Central memory CD4-positive, alpha-beta T cell (primary cell): Measurements from ENCODE around the gene SLC6A6.
"Not testable (repeated sequence)": the region's sequence is repeated elsewhere in the genome, so short reads cannot be mapped to it uniquely, and the experiment has no call there.

Experiments
- DNase-seq: peaks from one replicate; pipeline ENCODE4 v3.0.0; 2022

The SLC6A6 gene

DNA sequence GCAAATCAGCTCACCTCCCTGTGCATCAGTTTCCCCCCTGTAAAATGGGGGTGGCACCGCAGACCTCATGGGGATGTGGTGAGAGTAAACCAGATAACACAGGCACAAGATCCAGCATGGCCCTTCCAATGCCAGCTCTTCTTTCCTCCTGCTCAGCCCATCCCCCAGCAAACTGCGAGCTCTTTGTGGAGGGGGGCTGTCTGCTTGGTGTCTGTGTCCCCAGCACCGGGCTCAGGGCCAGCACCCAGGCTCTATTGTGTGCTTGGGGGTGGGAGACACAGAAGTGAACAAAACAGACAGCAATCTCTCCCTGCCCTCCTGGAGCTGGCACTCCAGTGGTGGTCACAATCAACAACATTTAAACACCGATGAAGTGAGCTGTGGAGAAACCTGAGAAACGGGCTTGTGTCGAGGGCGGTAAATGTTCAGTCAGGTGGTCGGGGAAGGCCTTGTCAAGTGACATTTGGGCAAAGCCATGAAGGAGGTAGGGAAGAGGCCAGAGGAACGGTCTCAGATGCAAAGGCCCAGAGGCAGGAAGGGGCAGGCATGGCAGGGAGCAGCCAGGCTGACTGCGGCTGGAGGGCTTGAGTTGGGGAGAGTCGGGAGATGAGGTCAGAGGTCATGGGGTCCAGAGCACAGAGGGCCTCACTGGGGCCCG lies 109.3 kb downstream of the SLC6A6 start:
- DNase-seq, result no peak

DNA sequence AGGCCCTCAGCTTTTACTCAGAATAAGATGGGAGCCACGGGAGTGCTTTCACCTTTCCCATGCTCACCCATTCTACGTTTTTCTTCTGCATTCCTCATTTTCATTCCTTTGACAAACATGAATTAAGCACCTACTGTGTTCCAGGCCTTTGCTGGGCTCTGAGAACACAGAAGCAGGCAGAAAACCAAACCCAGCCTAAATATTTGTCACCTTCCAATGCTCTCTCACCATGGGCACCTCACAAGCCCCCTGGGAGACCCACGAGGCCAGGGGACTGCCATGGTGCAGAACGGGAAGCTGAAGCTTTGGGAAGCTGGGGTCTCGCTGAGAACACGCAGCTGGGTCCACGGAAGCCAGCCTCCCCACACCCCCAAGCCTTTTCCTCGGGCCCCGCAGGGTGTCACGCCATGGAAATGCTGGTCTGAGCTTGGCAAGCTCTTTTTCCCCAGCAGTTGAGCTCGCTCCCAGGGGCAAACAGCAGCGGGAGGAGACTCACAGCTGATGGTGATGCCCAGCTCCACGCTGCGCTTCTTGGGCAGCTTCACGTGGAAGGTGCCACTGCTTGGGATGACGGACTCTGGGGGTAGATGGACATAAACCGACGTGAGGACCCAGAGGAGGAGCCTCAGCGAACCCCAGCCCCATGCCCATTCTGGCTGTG lies 110.0 kb downstream of the SLC6A6 start:
- DNase-seq, result no peak

DNA sequence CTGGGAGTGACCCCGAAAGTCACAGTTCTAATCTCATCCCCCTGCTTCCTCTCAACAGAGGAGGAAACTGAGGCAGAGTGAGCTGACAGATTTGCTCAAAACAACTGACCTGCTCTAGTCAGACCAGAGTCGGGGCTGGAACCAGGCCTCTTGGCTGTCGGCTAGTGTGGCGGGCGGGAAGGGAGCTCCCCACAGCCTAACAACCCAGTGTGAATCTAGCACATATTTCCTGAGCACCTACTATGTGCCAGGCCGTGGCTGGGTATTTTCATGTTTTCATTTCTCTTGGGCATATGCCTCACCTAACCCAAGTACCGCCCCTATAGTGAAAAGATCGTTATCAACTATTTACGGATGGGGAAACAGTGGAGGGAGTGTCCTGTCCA lies 110.5 kb downstream of the SLC6A6 start:
- no peak for DNase-seq

DNA sequence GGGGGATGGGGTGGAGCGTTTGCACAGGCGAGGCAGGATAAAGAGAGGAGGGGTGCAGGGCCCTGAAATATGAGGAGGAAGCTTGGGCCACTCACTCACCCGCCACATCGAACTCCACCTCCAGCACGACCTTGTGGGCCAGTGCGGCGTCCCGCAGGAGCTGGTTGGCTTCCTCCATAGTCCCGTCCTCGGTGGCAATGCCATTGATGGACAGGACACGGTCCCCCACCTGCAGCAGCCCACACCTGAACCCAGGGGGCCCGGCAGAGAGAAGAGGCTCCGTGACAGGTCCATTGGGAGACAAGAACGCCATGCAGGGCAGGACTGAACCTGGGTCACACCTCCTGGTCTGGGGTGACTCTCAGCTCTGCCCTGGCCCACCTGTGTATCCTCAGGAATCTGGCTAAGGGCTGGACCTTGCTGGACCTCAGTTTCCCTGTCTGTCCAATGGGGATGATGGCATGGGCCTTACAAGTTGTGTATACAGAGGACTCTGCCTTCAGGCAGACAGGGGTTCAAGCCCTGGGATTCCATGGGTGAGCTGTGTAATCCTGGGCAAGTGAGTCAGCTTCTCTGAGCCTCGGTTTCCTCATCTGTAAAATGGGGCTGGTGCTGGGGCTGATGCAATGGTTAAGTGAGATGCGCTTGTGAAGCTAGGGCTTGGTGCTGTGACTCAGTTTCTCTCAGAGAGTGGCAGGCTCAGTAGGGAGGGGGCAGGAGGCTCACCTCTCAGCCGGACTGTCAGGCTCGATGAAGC lies 111.3 kb downstream of the SLC6A6 start:
- DNase-seq, result no peak

DNA sequence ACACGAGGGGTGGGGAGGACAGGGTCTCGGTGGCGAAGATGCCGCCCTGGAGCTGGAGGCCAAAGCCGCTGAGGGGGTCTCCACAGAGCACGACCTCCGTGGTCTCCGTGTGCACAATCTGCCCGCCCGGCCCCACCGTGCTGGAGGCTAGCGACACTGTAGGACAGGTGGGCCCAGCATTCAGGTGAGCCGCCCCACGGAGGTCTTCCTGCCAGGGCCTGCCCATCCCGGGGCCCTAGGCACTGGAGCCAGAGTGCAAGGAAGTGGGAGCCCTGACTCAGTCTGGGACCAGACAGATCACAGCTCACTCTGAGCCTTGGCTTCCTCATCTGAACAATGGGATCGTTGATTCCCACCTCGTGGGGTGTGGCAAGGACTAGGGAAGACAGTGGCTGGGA lies 111.9 kb downstream of the SLC6A6 start:
- no peak for DNase-seq

DNA sequence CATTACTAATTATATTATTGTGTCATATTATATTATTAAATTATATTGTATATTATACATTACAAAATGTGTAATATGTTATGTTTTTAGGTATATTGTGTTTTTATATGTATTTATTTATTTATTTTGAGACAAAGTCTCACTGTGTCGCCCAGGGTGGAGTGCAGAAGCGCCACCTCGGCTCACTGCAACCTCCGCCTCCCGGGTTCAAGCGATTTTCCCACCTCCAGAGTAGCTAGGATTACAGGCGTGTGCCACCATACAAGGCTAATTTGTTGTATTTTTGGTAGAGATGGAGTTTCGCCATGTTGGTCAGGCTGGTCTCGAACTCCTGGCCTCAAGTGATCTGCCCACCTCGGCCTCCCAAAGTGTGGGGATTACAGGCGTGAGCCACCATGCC lies 113.1 kb downstream of the SLC6A6 start:
- not testable (repeated sequence) for DNase-seq

DNA sequence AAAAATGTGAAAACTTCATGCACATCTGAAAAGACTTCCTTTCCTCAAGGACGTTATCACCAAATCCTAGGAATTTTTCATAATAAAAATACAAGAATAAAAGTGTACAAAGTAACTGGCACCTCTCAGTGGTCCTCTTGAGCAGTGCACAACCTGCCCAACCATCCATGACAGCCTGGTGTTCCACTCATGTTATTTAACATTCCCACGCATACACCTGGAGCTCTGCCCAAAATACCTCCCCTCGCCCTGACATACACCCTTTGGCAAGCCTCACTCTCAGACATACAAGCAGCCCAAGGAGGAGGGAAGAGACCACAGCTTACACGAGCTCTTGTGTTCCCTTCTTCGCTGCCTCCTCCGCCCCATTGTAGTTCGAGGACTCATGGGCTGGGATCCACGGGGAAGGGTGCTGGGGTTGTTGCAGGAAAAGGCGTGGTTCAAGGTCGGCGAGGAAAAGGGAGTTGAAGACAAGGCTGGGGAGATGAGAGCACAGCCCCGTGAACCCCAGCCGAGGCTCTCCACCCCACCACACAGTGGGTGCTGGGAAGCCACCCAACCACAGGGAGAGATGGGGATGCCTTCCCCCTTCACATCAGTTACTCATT lies 114.4 kb downstream of the SLC6A6 start:
- DNase-seq, result no peak

DNA sequence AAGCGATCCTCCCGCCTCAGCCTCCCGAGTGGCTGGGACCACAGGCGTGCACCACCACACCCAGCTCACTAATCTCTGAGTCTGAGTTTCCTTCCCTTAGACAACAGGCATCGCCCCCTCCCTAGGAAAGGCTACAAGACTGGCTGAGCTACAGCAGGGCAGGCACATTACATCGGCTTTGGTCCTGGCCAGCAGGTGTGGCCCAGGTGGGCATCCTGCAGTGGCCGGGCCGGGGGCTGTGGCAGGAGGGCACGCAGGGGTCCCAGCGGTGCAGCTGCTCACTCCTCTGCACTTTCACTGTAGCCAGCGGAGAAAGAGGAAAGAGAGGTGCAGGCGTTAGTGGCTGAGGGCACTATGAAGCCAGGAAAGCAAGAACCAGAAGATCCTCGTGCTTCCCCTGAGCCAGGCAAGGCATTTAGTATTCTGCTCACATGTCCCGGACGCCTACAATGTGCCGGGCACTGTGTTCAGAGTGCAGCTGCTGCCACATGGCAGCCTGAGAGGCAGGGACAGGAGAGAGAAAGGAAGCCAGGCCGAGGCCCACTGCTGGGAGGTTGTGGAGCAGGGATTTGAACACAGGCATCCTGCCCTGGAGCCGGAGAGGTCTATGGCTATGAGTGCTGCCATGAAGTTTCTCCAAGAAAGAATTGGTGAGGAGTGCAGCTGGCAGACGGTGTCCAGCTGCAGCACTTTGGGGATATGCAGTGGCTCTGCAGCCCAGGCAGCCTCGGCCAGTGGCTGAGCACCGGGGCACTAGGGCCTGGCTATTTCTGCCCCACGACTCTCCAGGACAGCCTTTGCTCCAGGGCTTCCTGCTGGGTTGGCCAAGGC lies 115.4 kb downstream of the SLC6A6 start:
- no peak for DNase-seq

DNA sequence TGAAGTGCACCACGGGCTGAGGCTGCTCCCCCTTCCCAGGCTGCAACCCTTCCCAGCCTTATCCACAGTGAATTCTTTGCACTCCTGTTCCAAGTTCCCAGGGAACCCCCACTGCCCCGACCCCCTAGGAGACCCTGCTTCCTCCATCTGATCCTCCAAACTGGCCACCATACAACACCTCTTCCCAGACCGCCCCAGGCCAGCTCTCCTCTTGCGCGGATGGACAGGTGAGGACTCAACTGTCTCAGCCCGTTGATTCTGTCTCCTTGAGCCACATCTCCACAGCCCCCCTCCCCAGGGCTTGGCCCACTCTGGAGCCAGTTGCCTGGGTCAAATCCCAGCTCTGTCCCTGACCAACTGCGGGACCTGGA lies 116.0 kb downstream of the SLC6A6 start:
- DNase-seq, result no peak

DNA sequence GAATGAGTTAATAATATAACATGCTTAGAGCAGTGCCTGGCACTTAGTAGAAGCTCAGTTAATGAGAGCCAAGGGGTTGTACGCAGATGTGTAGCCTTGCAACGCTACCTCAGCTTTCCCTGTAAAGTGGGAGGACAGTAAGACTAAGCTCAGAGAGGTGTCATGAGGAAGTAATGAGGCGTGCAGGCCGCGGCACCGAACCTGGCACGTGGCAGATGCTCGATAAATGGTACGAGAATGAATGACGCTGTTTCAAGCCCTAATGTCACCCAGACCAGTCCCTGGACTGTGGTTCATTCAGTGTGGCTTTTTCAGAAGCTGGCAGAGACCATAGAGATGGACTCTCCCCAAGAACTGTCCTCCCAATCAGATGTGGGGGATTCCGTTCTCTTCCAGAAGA lies 116.5 kb downstream of the SLC6A6 start:
- no peak for DNase-seq

DNA sequence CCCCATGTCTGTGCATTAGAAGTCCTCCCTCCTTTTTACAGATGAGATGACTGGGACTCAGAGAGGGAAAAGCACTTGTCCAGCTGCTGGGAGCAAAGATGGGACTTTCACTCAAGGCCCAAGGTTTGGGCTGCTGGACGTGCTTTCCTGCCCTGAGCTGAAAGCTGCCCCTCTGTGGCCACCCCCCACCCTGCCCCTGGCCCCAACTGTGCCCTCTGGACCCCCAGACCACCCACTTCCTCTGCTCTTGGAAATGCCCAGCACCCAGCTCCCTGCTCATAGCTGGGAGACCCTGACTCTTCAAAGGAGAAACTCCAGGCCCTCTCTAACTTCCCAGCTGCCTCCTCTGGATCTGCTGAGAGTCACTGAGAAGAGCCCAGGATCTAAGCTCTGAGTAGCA lies 117.0 kb downstream of the SLC6A6 start:
- DNase-seq, result no peak

DNA sequence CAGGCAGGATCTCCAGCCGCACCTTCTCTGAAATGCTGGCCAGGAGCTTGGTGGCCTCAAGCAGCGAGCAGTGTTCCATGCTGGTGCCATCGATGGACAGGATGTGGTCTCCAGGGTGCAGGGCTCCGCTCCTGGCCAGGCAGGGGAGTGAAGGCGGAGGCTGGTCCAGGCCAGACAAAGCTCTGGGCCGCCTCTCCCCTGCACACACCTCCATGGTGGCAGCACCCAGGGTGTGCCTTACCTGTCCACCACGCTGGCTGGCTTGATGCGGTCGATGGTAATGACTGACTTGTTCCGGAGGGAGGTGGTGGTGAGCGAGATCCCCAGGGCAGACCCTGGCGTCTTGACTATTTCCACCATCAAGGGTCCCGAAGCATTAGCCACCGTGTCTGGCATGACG lies 117.7 kb downstream of the SLC6A6 start:
- no peak for DNase-seq

DNA sequence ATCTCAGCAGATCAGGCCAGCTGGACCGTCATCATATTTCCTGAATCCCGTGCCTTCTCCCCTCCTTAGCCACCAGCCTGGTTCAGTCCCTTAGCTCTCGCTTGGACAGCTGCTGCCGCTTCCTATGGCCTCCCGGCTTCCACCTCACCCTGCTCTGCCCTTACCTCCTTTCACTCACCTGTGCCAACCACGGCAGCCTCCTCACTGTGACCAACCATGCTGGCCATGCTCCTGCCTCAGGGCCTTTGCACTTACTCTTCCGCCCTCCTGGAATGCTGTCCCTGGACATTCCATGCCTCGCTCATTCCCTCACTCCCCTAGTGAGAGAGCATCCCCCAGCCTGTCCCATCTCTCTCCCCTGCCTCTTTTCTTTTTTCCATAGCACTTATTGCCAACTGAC lies 118.6 kb downstream of the SLC6A6 start:
- no peak for DNase-seq

DNA sequence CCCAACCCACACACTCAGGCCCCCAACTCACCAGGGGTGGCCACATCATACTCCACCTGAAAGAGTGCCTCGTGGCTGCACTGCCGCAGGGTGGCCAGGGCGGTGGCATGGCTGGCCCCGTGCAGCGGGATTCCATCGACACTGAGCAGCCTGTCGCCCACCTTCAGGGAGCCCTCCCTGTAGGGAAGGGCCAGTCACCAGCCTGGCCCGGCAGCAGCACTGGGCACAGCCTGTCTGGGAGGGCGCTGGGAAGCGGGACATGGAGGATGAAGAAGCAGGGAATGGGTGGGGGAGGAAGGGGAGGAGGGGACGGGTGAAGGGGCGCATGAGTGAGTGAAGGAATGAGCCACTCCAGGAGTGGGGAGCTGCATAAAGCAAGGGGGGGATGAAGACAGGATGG lies 119.2 kb downstream of the SLC6A6 start:
- no peak for DNase-seq

DNA sequence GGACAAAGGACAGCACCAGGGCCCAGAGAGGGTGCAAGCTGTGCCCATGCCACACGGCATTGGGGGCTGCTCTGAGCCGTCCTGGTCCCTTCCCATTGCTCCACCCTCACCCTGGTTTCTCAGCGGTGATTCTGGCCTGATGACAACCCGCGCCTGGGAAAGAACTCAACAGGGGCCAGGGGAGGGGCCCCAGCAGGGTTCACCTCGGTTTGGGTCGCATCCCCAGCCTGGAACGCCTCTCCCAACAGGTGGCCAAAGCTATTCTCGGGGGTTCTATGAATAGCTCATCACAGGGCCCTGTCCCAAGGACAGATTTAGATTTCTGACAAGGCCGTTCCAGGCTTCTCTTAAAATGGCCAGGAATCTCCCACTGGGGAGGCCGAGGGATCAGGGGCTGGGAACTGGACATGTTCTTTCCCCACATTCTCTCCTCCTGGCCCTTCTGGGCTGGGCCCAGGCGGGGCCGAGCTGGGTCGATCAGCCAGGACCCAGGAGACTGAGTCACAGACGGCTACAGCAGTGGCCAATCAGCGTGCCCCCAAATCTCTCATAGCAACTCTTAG lies 119.8 kb downstream of the SLC6A6 start:
- DNase-seq, result no peak

DNA sequence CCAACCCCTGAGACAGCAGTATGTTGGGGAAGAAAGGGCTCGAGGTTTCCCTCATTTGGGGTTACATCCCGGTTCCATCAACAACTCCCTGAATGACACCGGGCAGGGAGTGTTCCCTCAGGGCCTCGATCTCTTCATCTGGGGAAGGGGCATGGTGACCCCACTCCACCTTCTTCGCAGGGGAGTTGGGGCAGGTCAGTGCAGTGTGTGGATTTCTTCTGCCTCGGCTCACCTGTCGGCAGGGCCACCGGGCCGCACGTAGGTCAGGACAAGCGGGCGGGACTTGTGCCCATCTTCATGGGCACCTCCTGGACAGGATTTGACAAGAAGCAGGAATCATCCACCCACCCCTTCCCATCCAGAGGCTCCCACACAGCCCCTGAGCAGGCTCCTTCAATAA lies 120.4 kb downstream of the SLC6A6 start:
- DNase-seq, result no peak

DNA sequence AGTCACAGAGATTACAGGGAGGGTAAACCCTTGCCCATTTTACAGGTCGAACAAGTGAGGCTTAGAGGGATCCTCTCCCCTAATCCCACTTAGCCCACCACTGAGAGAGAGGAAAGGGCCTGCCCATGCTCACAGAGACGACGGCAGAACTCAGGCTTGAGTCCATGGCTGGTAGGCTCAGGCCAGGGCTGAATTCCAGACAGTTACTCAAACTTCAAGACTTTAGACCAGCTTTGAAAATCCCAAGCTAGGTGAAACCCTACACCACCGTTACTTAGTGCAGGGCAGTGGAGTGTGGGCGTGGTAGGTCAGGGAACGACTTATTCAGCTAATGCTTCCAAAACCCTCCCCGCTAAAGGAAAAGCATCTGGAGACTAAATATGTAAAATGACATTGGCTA lies 121.4 kb downstream of the SLC6A6 start:
- DNase-seq, result no peak

DNA sequence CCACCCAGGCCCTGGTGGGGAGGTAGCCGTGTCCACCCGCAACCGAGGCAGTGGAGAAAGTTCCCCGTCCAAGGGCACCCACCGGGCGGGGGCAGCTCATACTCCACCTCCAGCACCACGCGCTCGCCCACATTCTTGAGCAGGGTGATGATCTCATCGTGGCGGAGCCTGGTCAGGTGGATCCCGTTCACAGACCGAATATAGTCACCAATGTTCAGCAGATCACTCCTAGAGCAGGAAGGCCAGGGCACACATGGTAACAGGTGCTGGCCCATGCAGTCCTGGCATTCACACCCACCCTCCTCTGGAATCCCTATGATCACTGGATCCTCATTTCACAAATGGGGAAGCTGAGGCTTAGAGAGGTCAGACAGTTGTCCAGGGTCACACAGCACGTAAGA lies 121.9 kb downstream of the SLC6A6 start:
- no peak for DNase-seq

DNA sequence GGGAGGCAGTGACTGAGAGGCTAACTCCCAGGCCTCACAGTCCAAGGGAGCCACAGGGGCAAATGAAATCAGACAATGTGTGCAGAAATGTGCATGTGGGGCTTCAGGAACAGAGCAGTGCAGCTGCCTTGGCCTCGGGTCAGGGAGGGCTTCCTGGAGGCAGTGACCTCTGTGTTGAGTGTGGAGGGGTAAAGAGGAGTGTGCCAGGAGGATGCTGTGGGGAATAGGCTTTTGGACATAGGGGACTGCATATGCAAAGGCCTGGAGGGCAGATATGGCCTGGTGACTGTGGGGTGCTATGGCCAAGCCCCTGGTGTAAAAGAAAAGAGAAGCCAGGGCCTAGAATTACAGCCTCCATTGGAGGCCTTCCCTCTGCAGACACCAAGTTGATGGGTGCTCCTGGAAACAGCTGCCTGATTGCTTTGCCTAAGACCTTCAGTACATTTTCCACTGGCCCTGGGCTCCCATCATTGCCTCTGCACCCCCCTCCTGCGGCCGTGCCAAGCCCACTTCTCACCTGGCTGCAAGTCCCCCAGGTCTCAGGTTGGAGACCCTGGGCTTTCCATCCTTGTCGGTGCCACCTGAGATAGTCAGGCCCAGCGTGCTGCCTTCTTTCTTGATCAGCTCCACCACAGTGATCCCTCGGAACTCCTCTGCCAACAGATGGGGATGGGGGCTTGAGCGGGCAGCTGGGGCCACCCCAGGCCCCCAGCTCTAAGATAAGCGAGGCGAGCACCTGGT lies 122.7 kb downstream of the SLC6A6 start:
- DNase-seq, result no peak

DNA sequence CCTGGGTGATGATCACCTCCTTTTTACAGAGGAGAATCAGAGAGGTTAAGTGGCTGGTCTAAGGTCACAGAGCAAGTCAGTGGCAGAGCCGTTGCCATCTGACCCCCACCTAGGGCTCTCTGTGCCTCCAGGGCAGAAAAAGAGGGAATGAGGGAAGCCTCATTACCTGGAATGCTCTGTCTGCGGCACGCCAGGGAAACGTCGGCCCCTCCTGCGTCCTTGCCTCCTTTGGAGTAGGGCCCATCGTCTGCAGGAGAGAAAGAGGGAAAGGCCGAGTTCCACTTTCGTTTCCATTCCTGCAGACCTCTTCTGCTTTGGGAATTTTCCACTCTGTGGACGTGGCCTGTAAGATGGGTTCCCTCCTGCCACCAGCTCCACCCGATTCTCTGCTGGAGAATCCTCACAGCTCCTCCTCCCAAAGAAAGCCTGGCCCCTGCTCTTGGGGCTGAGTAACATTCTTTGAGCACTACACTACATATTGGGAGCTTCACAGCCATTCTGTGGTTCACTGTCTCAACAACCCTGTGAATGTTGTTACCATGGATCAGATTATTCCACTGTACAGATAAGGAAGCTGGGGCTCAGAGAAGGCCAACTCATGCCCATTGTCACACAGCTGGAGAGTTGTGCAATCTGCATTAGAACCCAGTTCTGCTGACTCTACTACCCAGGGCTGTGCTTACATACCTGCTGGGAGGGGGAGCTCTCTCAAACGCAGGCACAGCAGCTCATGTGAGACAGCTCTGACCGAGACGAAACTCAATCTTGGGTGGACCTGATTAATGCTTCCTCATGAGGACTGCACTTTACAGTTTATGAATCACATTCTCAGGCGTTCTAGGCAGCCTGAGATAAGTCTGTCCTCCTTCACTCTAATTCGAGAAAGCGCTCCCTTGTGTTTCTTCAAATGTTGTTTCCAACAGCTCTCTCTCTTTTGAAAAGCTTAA lies 123.6 kb downstream of the SLC6A6 start:
- DNase-seq, result no peak

DNA sequence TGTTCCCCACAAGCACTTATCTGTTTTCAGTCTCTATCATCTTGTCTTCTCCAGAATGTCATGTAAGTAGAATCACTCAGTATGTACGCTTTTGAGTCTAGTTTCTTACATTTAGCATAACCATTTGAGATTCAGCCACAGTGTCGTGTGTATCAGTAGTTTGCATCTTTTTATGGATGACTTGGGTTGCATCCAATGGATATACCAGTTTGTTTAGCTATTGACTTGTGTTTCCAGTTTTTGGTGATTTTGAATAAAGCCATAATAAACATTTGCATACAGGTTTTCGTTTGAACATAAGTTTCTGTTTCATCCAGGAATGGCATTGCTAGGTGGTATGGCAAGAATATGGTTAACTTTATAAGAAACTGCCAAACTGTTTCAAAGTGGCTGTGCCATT lies 125.7 kb downstream of the SLC6A6 start:
- DNase-seq, result no peak
